WTC11 (cell line): Measurements from ENCODE around the gene GPR82.

Experiments
- ATF6 ChIP-seq: sonication (generic); formaldehyde crosslinking; IDR thresholded peaks from 2 replicates; pipeline ENCODE4 v1.8.1; 2023; ENCODE audit warnings: mild to moderate bottlenecking, missing genetic modification reagents
- CTCF ChIP-seq: fragments of 200-600 bp; IDR thresholded peaks from 2 replicates; pipeline ENCODE4 v1.8.0; 2022; ENCODE audit warnings: antibody characterized with exemption
- E2F4 ChIP-seq: sonication (generic); formaldehyde crosslinking; IDR thresholded peaks from 2 replicates; pipeline ENCODE4 v1.8.1; 2022; ENCODE audit warnings: low read depth, mild to moderate bottlenecking, moderate library complexity, missing genetic modification reagents, borderline replicate concordance
- ESRRA ChIP-seq: sonication (generic); formaldehyde crosslinking; IDR thresholded peaks from 2 replicates; pipeline ENCODE4 v1.8.1; 2022; ENCODE audit warnings: mild to moderate bottlenecking, missing genetic modification reagents, borderline replicate concordance
- ETV6 ChIP-seq: sonication (generic); formaldehyde crosslinking; IDR thresholded peaks from 2 replicates; pipeline ENCODE4 v1.8.1; 2022; ENCODE audit warnings: mild to moderate bottlenecking, missing genetic modification reagents
- FOXJ3 ChIP-seq: sonication (generic); formaldehyde crosslinking; IDR thresholded peaks from 2 replicates; pipeline ENCODE4 v1.9.0; 2021; ENCODE audit warnings: missing genetic modification reagents, mild to moderate bottlenecking, borderline replicate concordance
- SP1 ChIP-seq: sonication (generic); formaldehyde crosslinking; conservative IDR thresholded peaks from 2 replicates; pipeline ENCODE4 v1.8.1; 2022; ENCODE audit warnings: missing genetic modification reagents
- TEAD4 ChIP-seq: sonication (generic); formaldehyde crosslinking; IDR thresholded peaks from 2 replicates; pipeline ENCODE4 v1.8.0; 2022; ENCODE audit warnings: mild to moderate bottlenecking, missing genetic modification reagents
- TF ChIP-seq, protein P1 (sequence below): fragments of 250-450 bp; sonication (Bioruptor Pico); conservative IDR thresholded peaks from 2 replicates; pipeline ENCODE4 v1.9.0; 2021; ENCODE audit warnings: mild to moderate bottlenecking
- TF ChIP-seq, protein P2 (sequence below): sonication (generic); formaldehyde crosslinking; IDR thresholded peaks from 2 replicates; pipeline ENCODE4 v1.8.0; 2022; ENCODE audit warnings: mild to moderate bottlenecking, missing genetic modification reagents

GRCh38 chrX:41737065-41737464 is 13.1 kb downstream of the GPR82 start:
- no peak for TF ChIP-seq CTCF
- no peak for TF ChIP-seq ESRRA
- no peak for TF ChIP-seq ETV6
- no peak for TF ChIP-seq FOXJ3 (CRISPR knock-in tag)
- TF ChIP-seq, protein P1, sequence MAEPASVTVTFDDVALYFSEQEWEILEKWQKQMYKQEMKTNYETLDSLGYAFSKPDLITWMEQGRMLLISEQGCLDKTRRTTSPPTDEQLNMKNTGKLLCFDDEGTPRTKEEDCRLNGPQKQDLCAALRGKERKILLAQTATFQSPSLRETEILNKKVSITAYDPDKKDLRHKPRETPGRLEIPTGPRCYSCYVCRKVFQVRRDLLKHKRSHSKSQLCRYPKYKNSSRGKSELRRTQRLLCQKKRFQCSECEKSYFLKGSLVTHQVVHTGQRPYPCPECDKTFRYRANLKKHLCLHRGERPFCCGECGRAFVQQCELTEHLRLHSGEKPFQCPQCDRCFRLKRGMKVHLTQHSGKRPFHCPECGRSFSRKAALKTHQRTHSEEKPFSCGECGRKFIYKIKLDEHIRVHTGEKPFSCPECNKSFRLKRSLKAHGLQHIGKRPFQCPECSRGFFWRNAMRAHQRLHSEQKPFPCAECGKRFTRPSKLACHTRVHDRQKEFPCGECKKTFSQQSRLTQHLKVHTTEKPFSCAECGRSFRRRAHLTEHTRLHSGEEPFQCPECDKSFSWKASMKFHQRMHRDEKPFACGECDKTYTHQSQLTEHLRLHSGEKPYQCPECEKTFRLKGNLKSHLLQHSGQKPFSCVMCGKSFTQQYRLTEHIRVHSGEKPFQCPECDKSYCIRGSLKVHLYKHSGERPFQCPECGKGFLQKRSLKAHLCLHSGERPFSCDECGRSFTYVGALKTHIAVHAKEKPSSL (CRISPR knock-in tag), result no peak
- TF ChIP-seq, protein P2, sequence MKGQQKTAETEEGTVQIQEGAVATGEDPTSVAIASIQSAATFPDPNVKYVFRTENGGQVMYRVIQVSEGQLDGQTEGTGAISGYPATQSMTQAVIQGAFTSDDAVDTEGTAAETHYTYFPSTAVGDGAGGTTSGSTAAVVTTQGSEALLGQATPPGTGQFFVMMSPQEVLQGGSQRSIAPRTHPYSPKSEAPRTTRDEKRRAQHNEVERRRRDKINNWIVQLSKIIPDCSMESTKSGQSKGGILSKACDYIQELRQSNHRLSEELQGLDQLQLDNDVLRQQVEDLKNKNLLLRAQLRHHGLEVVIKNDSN, result no peak
- no peak for TF ChIP-seq ATF6 (CRISPR knock-in tag)
- TF ChIP-seq E2F4, result no peak
- no peak for TF ChIP-seq SP1
- TF ChIP-seq TEAD4 (CRISPR knock-in tag), result no peak
